Neuronal stem cell (in vitro differentiated cells): Measurements from ENCODE around the gene IFIT1B.
"Not testable (repeated sequence)": the region's sequence is repeated elsewhere in the genome, so short reads cannot be mapped to it uniquely, and the experiment has no call there.

Experiments used
- DNase-seq: peaks from one replicate; pipeline ENCODE4 v3.0.0-alpha.2; 2013; ENCODE audit warnings: low spot score
- H2AFZ ChIP-seq: one replicate; pipeline ENCODE4 v1.6.1; 2013; ENCODE audit warnings: mild to moderate bottlenecking, low read length, inconsistent platforms
- H2AK5ac ChIP-seq: 2 replicates; pipeline ENCODE4 v1.6.1; 2013; ENCODE audit warnings: low read depth, mild to moderate bottlenecking, inconsistent platforms, low read length, moderate library complexity, mixed read lengths
- H2BK120ac ChIP-seq: 2 replicates; pipeline ENCODE4 v1.6.1; 2013; ENCODE audit warnings: low read depth, mild to moderate bottlenecking, inconsistent platforms, low read length, moderate library complexity, mixed read lengths
- H2BK12ac ChIP-seq: one replicate; pipeline ENCODE4 v1.6.1; 2013; ENCODE audit warnings: low read length, inconsistent platforms
- H2BK15ac ChIP-seq: 2 replicates; pipeline ENCODE4 v1.6.1; 2013; ENCODE audit warnings: mild to moderate bottlenecking, low read length, inconsistent platforms, mixed read lengths
- H2BK5ac ChIP-seq: one replicate; pipeline ENCODE4 v1.6.1; 2013; ENCODE audit warnings: inconsistent platforms, mild to moderate bottlenecking, low read length, moderate library complexity
- H3K14ac ChIP-seq: one replicate; pipeline ENCODE4 v1.6.1; 2013; ENCODE audit warnings: low read length, inconsistent platforms
- H3K18ac ChIP-seq: 2 replicates; pipeline ENCODE4 v1.6.1; 2013; ENCODE audit warnings: low read length, inconsistent platforms
- H3K23ac ChIP-seq: 2 replicates; pipeline ENCODE4 v1.6.1; 2013; ENCODE audit warnings: low read depth, mild to moderate bottlenecking, mixed read lengths, low read length, inconsistent platforms; ENCODE audit not compliant: poor library complexity
- H3K27ac ChIP-seq: replicated peaks from 3 replicates; pipeline ENCODE4 v1.5.1; 2013; ENCODE audit warnings: low read length, inconsistent platforms
- H3K27me3 ChIP-seq, 3 experiments: 2 replicates each; pipeline ENCODE4 v1.6.1; 2013; ENCODE audit warnings: low read length in 3 of 3, mild to moderate bottlenecking in 2 of 3, inconsistent platforms in 1 of 3, low read depth in 1 of 3, mixed read lengths in 1 of 3, moderate library complexity in 1 of 3; ENCODE audit not compliant: control insufficient read depth in 3 of 3, insufficient read depth in 3 of 3
- H3K36me3 ChIP-seq, 2 donors: replicated peaks in 1 of 2; 2 replicates each; pipeline ENCODE4 v1.6.1; 2013; ENCODE audit warnings: low read length in 2 of 2; ENCODE audit not compliant: control insufficient read depth in 2 of 2, insufficient read depth in 2 of 2
- H3K4ac ChIP-seq: 2 replicates; pipeline ENCODE4 v1.6.1; 2013; ENCODE audit warnings: inconsistent platforms, mild to moderate bottlenecking, low read length, moderate library complexity
- H3K4me1 ChIP-seq, 2 donors: 1 replicate in 1 of 2; 2 replicates in 1 of 2; pipeline ENCODE4 v1.6.1; 2013; ENCODE audit warnings: low read length in 2 of 2, low read depth in 1 of 2; ENCODE audit not compliant: control insufficient read depth in 2 of 2, insufficient read depth in 1 of 2
- H3K4me2 ChIP-seq: one replicate; pipeline ENCODE4 v1.6.1; 2013; ENCODE audit warnings: mild to moderate bottlenecking, low read length, inconsistent platforms; ENCODE audit not compliant: insufficient read depth, poor library complexity, severe bottlenecking
- H3K4me3 ChIP-seq, 2 donors: 2 replicates each; pipeline ENCODE4 v1.5.1; 2013; ENCODE audit warnings: low read length in 2 of 2, mild to moderate bottlenecking in 2 of 2, inconsistent platforms in 1 of 2, moderate library complexity in 1 of 2
- H3K79me1 ChIP-seq: one replicate; pipeline ENCODE4 v1.6.1; 2013; ENCODE audit warnings: low read depth, mild to moderate bottlenecking, inconsistent platforms, low read length, moderate library complexity
- H3K9ac ChIP-seq: one replicate; pipeline ENCODE4 v1.6.1; 2013; ENCODE audit warnings: mild to moderate bottlenecking, low read depth, low read length, inconsistent platforms; ENCODE audit not compliant: poor library complexity
- H3K9me3 ChIP-seq, 2 donors: replicated peaks in 1 of 2; 2 replicates each; pipeline versions ENCODE3 to v1.6.1; 2013; ENCODE audit warnings: low read length in 2 of 2, mild to moderate bottlenecking in 2 of 2, inconsistent platforms in 1 of 2, low read depth in 1 of 2, mixed read lengths in 1 of 2, moderate library complexity in 1 of 2; ENCODE audit not compliant: control insufficient read depth in 2 of 2, insufficient read depth in 1 of 2
- H4K8ac ChIP-seq: one replicate; pipeline ENCODE4 v1.6.1; 2013; ENCODE audit warnings: low read depth, mild to moderate bottlenecking, inconsistent platforms, low read length, moderate library complexity
- H4K91ac ChIP-seq: one replicate; pipeline ENCODE4 v1.6.1; 2013; ENCODE audit warnings: low read length, low read depth, mild to moderate bottlenecking, inconsistent platforms; ENCODE audit not compliant: poor library complexity
- WGBS, 2 donors: extraction: QIAGEN DNeasy Blood & Tissue Kit; methylation state at CpG; one replicate each; pipeline ENCODE4 v1.1.7; 2013; ENCODE audit warnings: missing lambda C conversion rate in 2 of 2, mixed read lengths in 1 of 2; ENCODE audit not compliant: insufficient read length in 2 of 2, insufficient replicate concordance in 1 of 2; ENCODE audit errors: extremely low coverage in 2 of 2; 5-methylcytosine and 5-hydroxymethylcytosine counted together

Gene IFIT1B

DNA sequence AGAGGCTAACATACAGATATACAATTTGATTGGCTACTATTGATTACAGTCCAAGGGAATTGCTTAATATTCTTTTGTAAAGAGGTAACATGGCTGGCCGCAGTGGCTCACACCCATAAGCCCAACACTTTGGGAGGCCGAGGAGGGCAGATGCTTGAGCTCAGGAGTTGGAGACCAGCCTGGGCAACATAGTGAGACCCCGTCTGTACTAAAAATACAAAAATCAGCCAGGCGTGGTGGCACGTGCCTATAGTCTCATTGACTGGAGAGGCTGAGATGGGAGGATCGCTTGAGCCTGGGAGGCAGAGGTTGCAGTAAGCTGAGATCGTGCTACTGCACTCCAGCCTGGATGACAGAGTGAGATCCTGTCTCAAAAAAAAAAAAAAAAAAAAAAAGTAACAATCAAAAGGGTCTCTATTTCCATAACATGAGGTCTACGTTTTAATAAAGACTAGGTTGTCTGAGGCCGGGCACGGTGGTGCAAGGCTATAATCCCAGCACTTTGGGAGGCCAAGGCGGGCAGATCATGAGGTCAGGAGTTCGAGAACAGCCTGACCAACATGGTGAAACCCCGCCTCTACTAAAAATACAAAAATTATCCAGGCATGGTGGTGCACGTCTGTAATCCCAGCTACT, 46.3 kb upstream of the IFIT1B start:
- WGBS, 2 donors: no CpG with 5 or more reads among the region's 14 CpGs
- H3K27ac ChIP-seq, H3K36me3 ChIP-seq: not testable (repeated sequence)

DNA sequence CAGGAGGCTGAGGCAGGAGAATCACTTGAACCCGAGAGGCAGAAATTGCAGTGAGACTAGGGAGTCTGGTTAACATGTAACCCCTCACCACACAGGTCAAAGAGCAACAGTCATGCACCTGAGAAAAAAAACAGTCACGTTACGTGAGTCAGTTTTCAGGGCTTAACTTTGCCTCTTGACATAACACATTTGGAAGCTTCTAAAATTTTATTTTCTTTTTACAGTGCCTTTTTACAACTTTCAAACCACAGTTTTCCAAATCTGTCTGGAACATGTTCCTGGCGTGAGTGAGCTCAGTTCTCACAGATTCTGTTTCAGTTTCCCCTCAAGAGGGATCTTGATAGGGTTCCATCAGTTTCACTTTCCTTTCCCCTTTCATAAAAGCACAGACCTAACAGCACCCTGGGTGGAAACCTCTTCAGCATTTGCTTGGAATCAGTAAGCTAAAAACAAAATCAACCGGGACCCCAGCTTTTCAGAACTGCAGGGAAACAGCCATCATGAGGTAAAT, 45.7 kb upstream of the IFIT1B start:
- no peak for DNase-seq
- Histone ChIP-seq H2BK120ac (no peak overlapping the region), H2BK5ac (no peak overlapping the region), H2BK12ac (no peak overlapping the region), H4K8ac (no peak overlapping the region), H3K9me3 (no peaks in the 10 kb centered on the region), H3K23ac (no peak overlapping the region), H3K4ac (no peak overlapping the region), H3K4me2 (no peak overlapping the region), H3K36me3 (no peaks in the 10 kb centered on the region), H3K27me3 (no peaks in the 10 kb centered on the region), H2AK5ac (no peak overlapping the region), H2BK15ac (no peak overlapping the region), H3K9ac (no peak overlapping the region), H3K4me1 (peaks cover 15 to 22% of the 10 kb centered on the region in 2 donors), H3K18ac (no peak overlapping the region), H4K91ac (no peak overlapping the region), H3K4me3 (no peak overlapping the region), H3K79me1 (no peaks in the 10 kb centered on the region), H3K27ac (no peak overlapping the region), H2AFZ (peak overlapping the region; percentile 1), H3K14ac (no peak overlapping the region)
- no CpG with 5 or more reads among the region's 5 CpGs for WGBS, 2 donors

More for the DNA sequence above, 46.3 kb upstream of the IFIT1B start:
- H3K9ac ChIP-seq, H2BK5ac ChIP-seq, H3K27me3 ChIP-seq, H4K8ac ChIP-seq, H3K4me3 ChIP-seq, H4K91ac ChIP-seq, H2AFZ ChIP-seq, H3K4ac ChIP-seq, H3K79me1 ChIP-seq, H2BK120ac ChIP-seq, H2BK12ac ChIP-seq, H3K4me2 ChIP-seq, DNase-seq, H3K18ac ChIP-seq, H2BK15ac ChIP-seq, H2AK5ac ChIP-seq, H3K9me3 ChIP-seq, H3K14ac ChIP-seq, H3K23ac ChIP-seq: not testable (repeated sequence)
- peaks cover 15 to 22% of the 10 kb centered on the region in 2 donors for H3K4me1 ChIP-seq

DNA sequence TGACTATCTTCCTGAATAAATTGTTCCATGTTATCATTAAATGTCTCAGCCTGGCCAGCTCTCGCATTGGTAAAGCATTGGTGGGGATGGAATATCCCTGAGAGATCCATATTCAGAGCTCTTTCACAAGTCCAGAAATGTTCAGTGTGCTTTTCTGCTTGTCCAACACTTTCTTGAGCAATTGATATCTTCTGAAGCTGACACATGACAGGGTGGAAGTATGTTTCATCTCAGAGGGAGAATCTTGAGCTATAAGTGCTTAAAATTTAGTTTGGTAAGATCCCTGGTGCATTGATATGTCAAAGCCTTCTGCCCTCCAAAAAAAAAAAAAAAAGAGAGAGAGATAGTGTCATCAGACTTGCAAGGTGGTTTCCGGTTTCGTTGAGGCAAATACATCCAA, 42.6 kb upstream of the IFIT1B start:
- Histone ChIP-seq H3K79me1 (no peaks in the 10 kb centered on the region), H3K27ac (no peak overlapping the region), H3K18ac (no peak overlapping the region), H4K91ac (no peak overlapping the region), H3K4me2 (no peak overlapping the region), H2BK12ac (no peak overlapping the region), H2AK5ac (no peak overlapping the region), H3K4me1 (peaks cover 10 to 14% of the 10 kb centered on the region in 2 donors), H2BK120ac (no peak overlapping the region), H2BK15ac (no peak overlapping the region), H3K27me3 (no peaks in the 10 kb centered on the region), H3K9ac (no peak overlapping the region), H3K36me3 (no peaks in the 10 kb centered on the region), H2AFZ (no peak overlapping the region), H4K8ac (no peak overlapping the region), H3K23ac (no peak overlapping the region), H3K4ac (no peak overlapping the region), H3K14ac (no peak overlapping the region), H3K4me3 (no peak overlapping the region), H2BK5ac (no peak overlapping the region), H3K9me3 (no peaks in the 10 kb centered on the region)
- no CpG with 5 or more reads among the region's 3 CpGs for WGBS, 2 donors
- no peak for DNase-seq

DNA sequence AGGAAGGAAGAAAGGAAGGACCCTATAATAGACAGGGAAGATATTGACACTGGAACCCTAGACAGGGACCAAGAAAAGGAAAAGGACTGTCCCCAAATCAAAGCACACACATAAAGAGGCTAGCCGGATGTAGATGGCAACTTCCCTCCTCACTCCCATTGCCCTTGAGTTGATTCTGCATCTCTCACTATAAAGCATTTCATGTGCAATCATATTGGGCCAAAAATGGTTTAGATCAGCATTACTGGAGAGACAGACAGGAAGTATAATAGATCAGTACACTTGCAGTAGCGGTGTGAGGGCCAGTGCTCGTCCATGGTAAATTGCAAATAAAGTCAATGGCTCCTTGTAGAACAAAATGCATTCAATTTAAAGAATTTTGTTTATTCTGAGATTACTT, 41.6 kb upstream of the IFIT1B start:
- Histone ChIP-seq H3K79me1 (no peaks in the 10 kb centered on the region), H3K18ac (no peak overlapping the region), H2AFZ (no peak overlapping the region), H4K91ac (no peak overlapping the region), H2AK5ac (no peak overlapping the region), H2BK15ac (no peak overlapping the region), H3K36me3 (no peaks in the 10 kb centered on the region), H3K23ac (no peak overlapping the region), H3K14ac (no peak overlapping the region), H3K27ac (no peak overlapping the region), H2BK120ac (no peak overlapping the region), H2BK12ac (no peak overlapping the region), H3K9me3 (no peaks in the 10 kb centered on the region), H3K27me3 (no peaks in the 10 kb centered on the region), H2BK5ac (no peak overlapping the region), H3K4ac (no peak overlapping the region), H3K4me2 (no peak overlapping the region), H4K8ac (no peak overlapping the region), H3K4me3 (no peak overlapping the region), H3K9ac (no peak overlapping the region), H3K4me1 (peaks cover 9 to 14% of the 10 kb centered on the region in 2 donors)
- no CpG with 5 or more reads among the region's 3 CpGs for WGBS, 2 donors
- no peak for DNase-seq
